GM21526 (cell line): ENCODE measurements around the gene OR5M10.
"Not testable (repeated sequence)": the region's sequence is repeated elsewhere in the genome, so short reads cannot be mapped to it uniquely, and the experiment has no call there.

Experiments
- ATAC-seq: cut with Tn5 transposase; IDR thresholded peaks from one replicate; pipeline ENCODE4 v1.9.1; 2021; ENCODE audit warnings: moderate library complexity; ENCODE audit not compliant: unreplicated experiment, low FRiP score

OR5M10 gene

GRCh38 chr11:56577621-56578020 lies at the start of gene OR5M10:
TSS of gene OR5M10 (minus strand) at chr11:56577721. CDS start at chr11:56577721, 0 bp downstream.
- ATAC-seq = no peak

DNA sequence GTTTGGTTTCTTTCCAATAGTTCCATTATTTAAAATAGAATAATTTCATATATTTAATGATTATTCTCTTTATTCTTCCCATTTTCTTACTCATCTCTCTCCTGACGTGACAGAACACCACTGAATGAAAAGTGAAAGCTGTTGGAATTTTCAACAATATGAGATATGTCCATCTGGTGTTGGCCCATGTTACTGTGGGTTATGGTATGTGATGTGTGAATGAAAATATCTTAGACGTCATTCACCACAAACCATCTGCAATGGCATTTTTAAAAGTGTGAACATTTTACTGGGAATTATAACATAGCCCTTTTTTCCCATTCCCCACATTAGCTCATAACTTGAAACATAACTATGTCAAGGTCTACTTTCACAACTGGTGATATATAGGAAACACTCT lies 48.4 kb upstream of the OR5M10 start:
- ATAC-seq = no peak

DNA sequence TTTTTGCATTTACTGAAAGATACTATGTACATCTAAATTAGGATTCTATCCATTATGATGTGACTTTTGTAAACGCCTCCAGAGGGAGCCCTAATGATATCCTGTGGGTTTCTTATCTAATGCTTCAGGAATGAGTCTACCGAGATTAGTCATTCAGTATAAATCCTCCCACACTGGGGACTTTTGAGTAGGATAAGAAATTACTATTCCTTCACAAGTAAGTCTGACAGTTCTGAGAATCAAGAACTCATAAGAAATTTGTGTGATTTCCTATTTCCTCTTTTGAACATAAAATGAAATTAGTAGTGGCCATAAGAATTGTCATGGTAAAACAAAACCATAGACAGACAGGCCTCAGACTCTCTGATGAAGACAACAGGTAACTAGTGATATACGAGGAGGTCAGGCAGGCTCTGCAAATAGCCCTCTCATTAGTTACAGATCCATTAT lies 47.2 kb upstream of the OR5M10 start:
- ATAC-seq = no peak

DNA sequence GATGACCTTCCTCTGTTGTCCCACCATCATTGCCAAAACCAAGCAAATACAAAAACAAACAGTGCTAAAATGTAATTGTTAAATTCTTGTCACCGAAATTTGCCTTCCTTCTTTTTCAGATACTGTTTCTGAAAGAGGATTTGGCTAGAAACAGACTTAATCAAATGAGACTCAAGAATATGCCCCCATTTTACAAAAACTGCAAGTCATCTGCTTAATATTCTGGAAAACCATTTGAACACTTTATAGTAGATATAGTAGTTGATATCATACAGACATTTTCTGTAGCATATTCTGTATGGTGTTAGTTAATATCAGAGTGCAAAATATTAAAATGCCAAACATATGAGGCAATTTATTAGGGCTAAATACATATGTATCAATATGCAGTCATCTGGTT lies 33.7 kb upstream of the OR5M10 start:
- ATAC-seq = no peak

- not testable (repeated sequence) for ATAC-seq
Measured at GRCh38 chr11:56592088-56592717, 14.7 kb upstream of the OR5M10 start.

DNA sequence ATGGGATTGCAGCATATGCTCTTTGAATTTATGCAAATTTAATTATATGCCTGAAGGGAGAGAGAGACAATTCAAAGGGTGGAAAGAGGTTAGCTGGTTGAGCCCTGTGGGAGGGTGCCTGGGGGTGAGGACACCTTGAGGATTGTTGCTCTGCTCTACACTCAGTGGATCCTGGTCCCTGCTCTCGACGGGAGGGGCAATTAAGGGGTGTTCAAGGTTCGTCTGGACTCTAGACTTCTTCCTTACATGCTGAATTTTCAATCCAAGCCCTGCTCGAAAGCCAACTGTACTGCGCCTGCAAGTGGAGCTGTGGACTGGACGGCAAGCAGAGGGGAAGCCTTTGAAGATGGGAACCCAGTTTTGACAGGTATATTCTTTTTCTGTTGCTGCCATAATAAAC lies 18.9 kb downstream of the OR5M10 start:
- ATAC-seq = no peak

- ATAC-seq = not testable (repeated sequence)
Measured at GRCh38 chr11:56554691-56555090, 22.8 kb downstream of the OR5M10 start.

DNA sequence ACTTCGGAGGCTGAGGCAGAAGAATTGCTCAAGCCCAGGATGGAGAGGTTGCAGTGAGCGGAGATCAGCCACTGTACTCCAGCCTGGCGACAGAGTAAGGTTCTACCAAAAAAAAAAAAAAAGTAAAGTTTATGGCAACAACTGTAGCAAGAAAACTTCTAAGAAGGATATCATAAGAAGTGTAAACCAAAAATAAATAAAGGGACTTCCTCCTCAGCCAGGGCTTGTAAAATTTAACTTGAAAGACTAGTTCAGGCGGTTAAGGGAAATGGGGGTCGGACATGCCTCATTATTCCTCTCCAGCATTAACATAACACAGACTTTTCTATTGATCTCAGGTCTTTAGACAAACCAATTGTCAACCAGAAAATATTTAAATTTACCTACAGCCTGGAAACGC lies 32.0 kb downstream of the OR5M10 start:
- no peak for ATAC-seq

GRCh38 chr11:56543739-56544138 lies 33.8 kb downstream of the OR5M10 start:
- no peak for ATAC-seq

DNA sequence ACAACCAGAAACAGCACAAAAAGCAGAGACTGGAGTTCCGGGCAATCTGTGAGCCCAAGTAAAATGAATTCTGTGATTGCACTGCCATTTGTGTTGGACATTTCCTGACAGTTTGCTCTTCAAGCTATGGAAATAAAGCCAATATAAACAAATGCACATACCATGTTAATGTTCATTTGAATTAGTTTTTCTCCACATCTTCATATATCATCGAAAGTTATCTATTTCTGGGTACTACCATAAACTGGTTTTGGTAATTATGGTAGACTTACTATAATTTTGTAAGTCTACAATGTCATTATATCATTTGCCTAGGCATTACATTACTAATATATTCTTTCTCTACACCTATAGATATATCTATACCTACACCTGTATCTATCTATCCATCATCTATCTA lies 34.4 kb downstream of the OR5M10 start, which contains the start of gene OR5M11:
OR5M11 (minus strand) TSS at position 101 of the 400 bp plus-strand sequence; CDS start at position 101, 0 bp downstream.
- ATAC-seq = no peak

GRCh38 chr11:56533054-56533740 lies 44.3 kb downstream of the OR5M10 start:
- ATAC-seq = no peak

DNA sequence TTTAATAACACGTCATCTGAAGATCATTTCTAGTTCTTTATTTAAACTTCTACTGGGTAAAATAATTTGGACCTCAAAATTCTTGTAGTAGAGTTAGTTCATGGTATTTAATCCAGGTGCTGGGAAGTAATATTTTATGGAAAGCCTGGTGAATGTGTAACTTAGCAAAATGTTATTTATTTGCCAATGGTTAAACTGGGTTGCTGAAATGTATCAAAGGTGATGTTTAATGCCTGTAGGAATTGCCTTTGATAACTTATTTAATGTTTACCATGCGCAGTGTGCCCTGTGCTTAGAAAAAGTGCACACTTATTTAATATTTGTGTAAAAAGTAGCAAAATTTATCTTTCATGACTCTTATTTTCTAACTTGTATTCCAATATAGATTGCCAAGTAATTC lies 45.7 kb downstream of the OR5M10 start:
- ATAC-seq = no peak
